ENCODE results near the gene IFIH1. TPM values are rescaled to one million over a fixed set of nuclear protein-coding genes. Genes with fewer than 3 reads are reported as not detected.

Gene IFIH1
- total RNA-seq, 3 donors from 2014 or later (not counting 1 experiment from before 2014, with no cell fraction given), result 36.7 to 57.4 (median 36.9) TPM

DNA sequence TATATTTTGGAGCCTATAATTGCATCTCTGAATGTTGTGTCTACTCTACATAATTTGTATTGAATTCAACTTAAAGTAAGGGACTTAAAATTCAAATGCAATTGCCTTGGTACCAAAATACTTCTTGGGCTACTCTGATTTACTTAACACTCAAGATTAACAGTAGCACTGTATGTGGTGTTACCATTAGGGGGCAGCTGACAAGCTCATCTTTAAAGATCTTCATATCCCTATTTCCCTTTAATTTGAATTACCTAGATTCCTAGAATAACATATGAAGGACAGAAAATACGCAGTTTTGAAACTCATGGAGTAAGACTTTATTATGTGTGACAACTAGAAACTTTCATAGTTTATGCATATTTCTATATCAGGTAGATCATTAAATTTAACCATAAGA, 37.8 kb downstream of the IFIH1 start:
- Mint-ChIP-seq H3K9me3 (no peaks in the 10 kb centered on the region), H3K4me3 (no peak overlapping the region), H3K36me3 (peaks cover 18% of the 10 kb centered on the region), H3K27ac (no peak overlapping the region), H3K27me3 (ENCODE audit: low read depth in 2 of 2) (no peaks in the 10 kb centered on the region), H3K4me1 (no peaks in the 10 kb centered on the region)
- DNase-seq (no peak), ATAC-seq (no peak)
- intact Hi-C loops (cut with micrococcal nuclease), result no loop called here
- no peak overlapping the region for H3K27ac ChIP-seq (ENCODE audit: low read length)
- H3K9me3 ChIP-seq (ENCODE audit: control insufficient read depth, insufficient read depth, low read length), result no peaks in the 10 kb centered on the region
- peaks cover 84% of the 10 kb centered on the region for H3K36me3 ChIP-seq (ENCODE audit: control insufficient read depth, insufficient read depth, low read length)
- no CpG with 5 or more reads among the region's 1 CpG for WGBS (ENCODE audit: insufficient coverage)
- no peaks in the 10 kb centered on the region for H3K4me1 ChIP-seq (ENCODE audit: control insufficient read depth, insufficient read depth, low read length)
- TF ChIP-seq, protein P1, sequence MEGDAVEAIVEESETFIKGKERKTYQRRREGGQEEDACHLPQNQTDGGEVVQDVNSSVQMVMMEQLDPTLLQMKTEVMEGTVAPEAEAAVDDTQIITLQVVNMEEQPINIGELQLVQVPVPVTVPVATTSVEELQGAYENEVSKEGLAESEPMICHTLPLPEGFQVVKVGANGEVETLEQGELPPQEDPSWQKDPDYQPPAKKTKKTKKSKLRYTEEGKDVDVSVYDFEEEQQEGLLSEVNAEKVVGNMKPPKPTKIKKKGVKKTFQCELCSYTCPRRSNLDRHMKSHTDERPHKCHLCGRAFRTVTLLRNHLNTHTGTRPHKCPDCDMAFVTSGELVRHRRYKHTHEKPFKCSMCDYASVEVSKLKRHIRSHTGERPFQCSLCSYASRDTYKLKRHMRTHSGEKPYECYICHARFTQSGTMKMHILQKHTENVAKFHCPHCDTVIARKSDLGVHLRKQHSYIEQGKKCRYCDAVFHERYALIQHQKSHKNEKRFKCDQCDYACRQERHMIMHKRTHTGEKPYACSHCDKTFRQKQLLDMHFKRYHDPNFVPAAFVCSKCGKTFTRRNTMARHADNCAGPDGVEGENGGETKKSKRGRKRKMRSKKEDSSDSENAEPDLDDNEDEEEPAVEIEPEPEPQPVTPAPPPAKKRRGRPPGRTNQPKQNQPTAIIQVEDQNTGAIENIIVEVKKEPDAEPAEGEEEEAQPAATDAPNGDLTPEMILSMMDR (IDR thresholded peaks at IDR 0.05), result no peak
- H3K27me3 ChIP-seq (ENCODE audit: control insufficient read depth, insufficient read depth, low read length), result no peaks in the 10 kb centered on the region
- no peak overlapping the region for H3K4me3 ChIP-seq (ENCODE audit: low read length)

DNA sequence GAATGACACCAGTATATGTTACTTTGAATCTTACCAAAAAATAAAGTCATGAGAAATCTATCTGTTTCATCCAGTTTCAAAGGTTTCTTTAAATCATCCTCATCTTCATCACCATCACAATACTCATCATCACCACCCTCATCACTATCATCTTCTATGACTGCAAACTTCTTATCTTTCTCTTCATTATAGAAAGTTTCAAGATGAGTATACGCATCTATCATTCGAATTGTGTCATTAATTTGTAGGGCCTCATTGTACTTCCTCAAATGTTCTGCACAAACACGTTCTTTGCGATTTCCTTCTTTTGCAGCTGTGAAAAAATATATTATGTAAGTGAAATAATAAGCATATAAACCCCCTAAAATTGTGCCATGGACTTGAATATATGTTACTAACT, 41.1 kb downstream of the IFIH1 start:
- H3K4me1 ChIP-seq (ENCODE audit: control insufficient read depth, insufficient read depth, low read length), result no peaks in the 10 kb centered on the region
- H3K27me3 ChIP-seq (ENCODE audit: control insufficient read depth, insufficient read depth, low read length), result no peaks in the 10 kb centered on the region
- WGBS (ENCODE audit: insufficient coverage), result 40% methylated on average over 2 of the region's 4 CpGs
- no peak for ATAC-seq
- H3K27ac ChIP-seq (ENCODE audit: low read length), result no peak overlapping the region
- H3K27ac Mint-ChIP-seq, result no peak overlapping the region
- no peak for DNase-seq
- H3K4me3 ChIP-seq (ENCODE audit: low read length), result no peak overlapping the region
- H3K4me1 Mint-ChIP-seq, result no peaks in the 10 kb centered on the region
- intact Hi-C loops (cut with micrococcal nuclease), result no loop called here
- H3K4me3 Mint-ChIP-seq, result no peak overlapping the region
- H3K36me3 ChIP-seq (ENCODE audit: control insufficient read depth, insufficient read depth, low read length), result peaks cover 67% of the 10 kb centered on the region
- no peaks in the 10 kb centered on the region for H3K27me3 Mint-ChIP-seq (ENCODE audit: low read depth in 2 of 2)
- TF ChIP-seq, protein P1 (IDR thresholded peaks at IDR 0.05), result no peak
- no peaks in the 10 kb centered on the region for H3K9me3 Mint-ChIP-seq
- peaks cover 20% of the 10 kb centered on the region for H3K36me3 Mint-ChIP-seq
- no peaks in the 10 kb centered on the region for H3K9me3 ChIP-seq (ENCODE audit: control insufficient read depth, insufficient read depth, low read length)

DNA sequence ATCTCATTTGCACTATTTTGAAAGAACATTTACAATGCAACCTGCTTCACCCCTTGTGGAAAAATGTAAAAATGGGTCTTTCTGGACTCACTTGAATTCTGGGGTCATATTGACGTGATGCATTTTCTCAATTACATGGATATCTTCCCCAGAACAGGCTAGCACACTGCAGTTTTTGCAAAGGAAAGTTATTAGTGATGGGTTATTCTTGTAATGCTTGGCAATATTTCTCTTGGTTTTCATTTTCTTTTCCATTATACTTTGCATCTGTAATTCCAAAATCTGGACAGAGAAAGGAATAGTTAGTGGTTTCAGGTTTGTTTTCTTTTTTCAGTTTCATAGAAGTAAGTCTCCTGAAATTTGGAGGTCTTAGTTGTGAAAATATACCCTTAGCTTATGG, 50.5 kb downstream of the IFIH1 start:
- H3K27ac Mint-ChIP-seq, result no peak overlapping the region
- peaks cover 48% of the 10 kb centered on the region for H3K36me3 ChIP-seq (ENCODE audit: control insufficient read depth, insufficient read depth, low read length)
- DNase-seq (no peak), ATAC-seq (no peak)
- H3K27me3 ChIP-seq (ENCODE audit: control insufficient read depth, insufficient read depth, low read length), result no peaks in the 10 kb centered on the region
- intact Hi-C loops (cut with micrococcal nuclease), result no loop called here
- H3K27me3 Mint-ChIP-seq (ENCODE audit: low read depth in 2 of 2), result no peaks in the 10 kb centered on the region
- no peaks in the 10 kb centered on the region for H3K9me3 ChIP-seq (ENCODE audit: control insufficient read depth, insufficient read depth, low read length)
- H3K27ac ChIP-seq (ENCODE audit: low read length), result no peak overlapping the region
- no peaks in the 10 kb centered on the region for H3K4me1 ChIP-seq (ENCODE audit: control insufficient read depth, insufficient read depth, low read length)
- TF ChIP-seq, protein P1 (IDR thresholded peaks at IDR 0.05), result no peak
- WGBS (ENCODE audit: insufficient coverage), result 100% methylated on average over 1 of the region's 1 CpG
- H3K4me3 Mint-ChIP-seq, result no peak overlapping the region
- peaks cover 48% of the 10 kb centered on the region for H3K36me3 Mint-ChIP-seq
- no peak overlapping the region for H3K4me3 ChIP-seq (ENCODE audit: low read length)
- no peaks in the 10 kb centered on the region for H3K4me1 Mint-ChIP-seq
- no peaks in the 10 kb centered on the region for H3K9me3 Mint-ChIP-seq

DNA sequence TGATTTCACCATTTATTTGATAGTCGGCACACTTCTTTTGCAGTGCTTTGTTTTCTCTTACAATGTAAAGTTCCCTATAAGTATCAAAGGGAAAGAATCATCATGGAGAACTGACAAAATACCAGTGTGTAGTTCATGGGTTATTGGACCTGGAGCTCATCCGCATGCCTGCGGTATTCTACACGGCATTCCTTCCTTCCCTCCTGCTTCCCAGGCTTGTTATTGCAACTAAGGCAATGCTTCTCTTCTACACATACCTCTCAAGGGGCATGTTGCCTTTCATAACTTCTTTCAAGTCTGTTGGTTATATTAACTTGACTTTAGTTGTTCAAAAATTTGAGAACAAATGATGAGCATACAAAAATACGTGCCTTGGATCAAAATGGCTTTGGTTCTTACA, 51.0 kb downstream of the IFIH1 start:
- TF ChIP-seq, protein P1 (IDR thresholded peaks at IDR 0.05), result no peak
- Mint-ChIP-seq H3K27me3 (ENCODE audit: low read depth in 2 of 2) (no peaks in the 10 kb centered on the region), H3K9me3 (no peaks in the 10 kb centered on the region), H3K4me3 (no peak overlapping the region), H3K4me1 (no peaks in the 10 kb centered on the region), H3K36me3 (peaks cover 47% of the 10 kb centered on the region), H3K27ac (no peak overlapping the region)
- Histone ChIP-seq H3K4me1 (ENCODE audit: control insufficient read depth, insufficient read depth, low read length) (no peaks in the 10 kb centered on the region), H3K27ac (ENCODE audit: low read length) (no peak overlapping the region), H3K4me3 (ENCODE audit: low read length) (no peak overlapping the region), H3K27me3 (ENCODE audit: control insufficient read depth, insufficient read depth, low read length) (no peaks in the 10 kb centered on the region), H3K36me3 (ENCODE audit: control insufficient read depth, insufficient read depth, low read length) (peaks cover 44% of the 10 kb centered on the region), H3K9me3 (ENCODE audit: control insufficient read depth, insufficient read depth, low read length) (no peaks in the 10 kb centered on the region)
- ATAC-seq (no peak), DNase-seq (no peak)
- WGBS (ENCODE audit: insufficient coverage), result 97% methylated on average over 3 of the region's 5 CpGs
- intact Hi-C loops (cut with micrococcal nuclease), result no loop called here
